DMS79 (cell line): Measurements from ENCODE around the gene PHF2.

Experiments
- DNase-seq: peaks from one replicate; lab custom pipeline; 2025; lab: John Stamatoyannopoulos, UW

Gene PHF2

DNA sequence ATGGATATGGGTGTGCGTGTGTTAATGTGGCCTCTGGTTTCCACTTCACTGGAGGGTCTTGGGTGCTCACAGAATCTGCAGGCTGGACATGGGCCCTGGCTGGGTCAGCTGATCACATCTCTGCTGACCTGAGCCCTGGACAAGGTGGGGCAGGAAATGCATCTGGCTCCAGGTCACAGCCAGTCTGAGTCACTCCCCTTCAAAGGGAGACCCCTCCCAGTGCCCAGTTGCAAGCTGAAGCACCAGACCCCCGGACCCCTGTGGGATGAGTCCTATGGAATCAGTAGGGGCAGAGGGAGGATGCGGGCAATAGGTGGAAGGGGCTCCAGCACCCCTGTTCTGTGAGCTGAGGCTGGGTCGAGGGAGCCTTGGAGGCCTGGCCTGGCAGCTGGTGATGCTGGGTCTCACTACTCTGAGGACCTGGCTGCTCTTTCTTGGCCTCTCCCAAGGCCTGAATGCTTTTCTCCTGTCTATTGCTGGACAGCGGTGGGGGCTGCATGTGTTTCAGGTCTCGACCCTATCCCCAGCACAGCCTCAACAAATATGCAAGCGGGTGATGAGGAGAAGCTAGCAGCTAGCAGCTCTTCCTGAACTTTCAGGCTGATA is 54.5 kb downstream of the PHF2 start:
- no peak for DNase-seq

DNA sequence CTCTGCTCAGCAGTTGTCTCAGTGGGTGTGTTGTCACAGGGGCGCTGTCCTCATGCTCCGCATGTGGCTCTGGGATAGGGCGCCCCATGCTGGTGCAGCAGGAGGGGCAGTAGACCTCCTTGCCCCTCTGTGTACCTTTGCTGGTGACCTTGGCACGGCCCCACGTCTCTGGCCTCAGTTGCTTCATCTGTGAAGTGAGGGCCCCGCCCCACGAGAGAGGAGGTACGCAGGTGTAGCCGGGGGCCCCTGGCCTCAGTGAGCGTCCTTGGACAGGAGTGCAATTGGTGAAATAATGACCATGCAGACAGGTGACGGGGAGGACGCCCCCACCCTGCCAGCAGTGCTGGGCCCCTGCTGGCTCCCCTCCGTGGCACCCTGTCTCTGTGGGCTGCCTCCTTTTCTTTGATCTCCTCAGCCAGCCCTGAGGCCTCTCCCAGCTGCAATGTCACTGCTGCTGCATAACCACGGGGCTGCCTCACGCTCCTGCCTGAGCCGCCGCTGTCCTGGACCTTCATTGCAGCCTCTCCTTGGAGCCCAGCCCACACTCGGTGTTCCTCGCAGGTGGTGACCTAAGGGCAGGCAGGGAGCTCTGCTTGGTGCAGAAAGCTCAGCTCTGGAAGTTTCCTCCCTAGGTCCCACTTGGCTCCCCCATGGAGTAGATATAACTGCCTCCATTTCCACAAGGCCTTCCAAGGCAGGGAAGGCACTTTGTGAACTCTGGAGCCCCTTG is 57.3 kb downstream of the PHF2 start:
- DNase-seq = no peak

DNA sequence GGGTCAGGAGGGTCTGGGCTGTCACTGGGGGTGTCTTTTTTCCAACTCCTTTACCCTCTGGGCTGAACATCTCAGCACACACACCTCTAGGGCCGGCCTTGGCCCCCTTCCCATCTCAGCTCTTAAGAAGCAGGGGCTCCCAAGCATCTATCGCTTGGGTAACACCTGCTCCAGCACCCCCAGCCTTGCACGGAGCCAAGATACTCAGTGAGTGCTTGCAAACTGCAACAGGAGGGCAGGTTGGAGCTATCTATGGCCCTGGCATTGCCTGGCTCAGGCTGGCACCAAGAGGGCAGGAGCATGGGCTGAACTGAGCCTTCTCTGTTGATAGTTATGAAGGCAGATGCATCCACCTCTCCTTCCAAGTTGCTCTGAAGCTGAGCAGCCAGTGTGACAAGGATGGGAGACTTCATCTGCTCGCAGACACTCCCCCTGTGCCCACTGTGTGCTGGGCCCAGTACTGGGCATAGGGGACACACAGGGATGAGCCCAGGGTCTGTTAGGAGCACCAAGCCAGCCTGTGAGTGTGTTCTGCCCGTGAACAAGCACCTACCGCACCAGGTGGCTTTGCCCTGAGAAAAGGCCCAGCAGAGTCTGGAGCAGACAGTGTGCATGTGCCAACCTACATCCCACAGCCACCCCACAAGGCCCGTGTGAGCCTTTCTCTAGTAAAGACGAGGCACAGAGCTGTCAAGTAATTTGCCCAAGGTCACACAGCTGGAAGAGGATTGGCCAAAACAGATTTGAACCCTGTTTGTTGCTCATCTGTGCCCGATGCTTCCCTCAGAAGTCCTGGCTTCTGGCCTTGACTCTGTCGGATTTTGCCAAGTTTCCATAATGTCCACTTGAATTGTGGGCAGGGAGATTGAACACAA is 58.2 kb downstream of the PHF2 start:
- no peak for DNase-seq

- no peak for DNase-seq
Measured at GRCh38 chr9:93635186-93636107, 59.1 kb downstream of the PHF2 start.

- no peak for DNase-seq
Measured at GRCh38 chr9:93636172-93636661, 59.8 kb downstream of the PHF2 start.

DNA sequence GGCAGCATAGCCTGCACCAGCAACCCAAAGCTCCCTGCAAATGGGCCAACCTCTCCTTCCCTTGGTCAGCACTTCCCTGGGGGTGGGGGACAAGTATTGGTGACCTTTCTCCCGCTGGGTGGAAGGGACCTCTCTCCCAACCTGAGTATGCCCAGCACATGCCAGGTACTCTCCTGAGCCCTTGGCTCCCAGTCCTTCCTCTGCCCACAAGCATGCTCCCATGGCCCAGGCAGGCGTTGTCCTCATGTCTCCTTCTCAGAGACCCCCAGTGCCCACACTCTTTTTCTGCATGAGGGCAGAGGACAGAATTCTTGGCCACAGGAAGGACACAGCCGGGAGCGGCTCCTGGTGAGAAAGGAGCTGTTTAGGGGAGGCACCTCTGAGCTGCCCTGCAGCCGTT is 60.3 kb downstream of the PHF2 start:
- no peak for DNase-seq

- no peak for DNase-seq
Measured at GRCh38 chr9:93637886-93638285, 61.5 kb downstream of the PHF2 start.

DNA sequence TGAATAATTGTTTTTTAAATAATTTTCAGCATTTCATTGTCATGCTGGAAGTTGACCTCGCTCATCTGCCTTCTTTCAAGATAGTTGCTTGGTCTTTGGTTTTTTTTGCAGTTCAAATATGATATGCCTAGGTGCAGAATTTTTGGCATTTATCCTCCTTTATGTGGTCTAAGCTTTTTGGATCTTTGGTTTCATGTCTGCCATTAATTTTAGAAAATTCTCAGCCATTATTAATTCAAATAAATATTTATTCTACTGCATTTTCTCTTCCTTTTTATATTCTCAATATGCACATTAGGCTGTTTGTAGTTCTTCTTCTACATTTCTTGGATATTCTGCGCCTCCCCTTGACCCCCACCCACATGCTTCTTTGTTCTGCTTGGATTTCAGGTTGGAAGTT is 63.6 kb downstream of the PHF2 start:
- DNase-seq = no peak

GRCh38 chr9:93642961-93643360 is 66.6 kb downstream of the PHF2 start:
- DNase-seq = no peak

- DNase-seq = no peak
Measured at GRCh38 chr9:93644397-93645088, 68.2 kb downstream of the PHF2 start.

- DNase-seq = no peak
Measured at GRCh38 chr9:93645149-93645889, 68.9 kb downstream of the PHF2 start.

GRCh38 chr9:93645921-93646639 is 69.7 kb downstream of the PHF2 start:
- no peak for DNase-seq

DNA sequence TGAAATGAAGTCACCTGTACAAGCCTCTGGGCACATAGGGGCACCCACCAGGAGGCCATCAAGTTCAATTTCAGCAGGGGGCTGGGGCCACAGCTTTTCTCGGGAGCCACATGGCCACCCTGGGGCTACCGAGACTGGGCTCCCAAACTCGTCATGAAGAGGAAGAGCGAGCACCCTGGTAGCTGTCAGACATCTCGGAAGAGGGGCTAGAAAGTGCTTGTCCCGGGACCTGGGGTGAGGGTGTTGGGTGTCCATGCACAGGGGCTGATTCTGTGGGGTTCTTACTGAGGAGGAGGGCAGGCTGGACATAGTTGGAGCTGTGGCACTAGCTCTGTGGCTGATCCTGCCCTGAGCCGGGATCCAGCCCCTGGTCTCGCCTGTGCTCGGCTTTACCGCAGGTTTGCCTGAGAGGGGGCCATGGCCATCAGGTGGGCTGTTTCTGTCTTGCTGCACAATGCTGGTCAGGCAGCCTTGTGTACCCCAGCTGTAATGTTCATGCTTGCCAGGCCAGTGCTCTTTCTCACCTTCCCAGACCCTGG is 70.3 kb downstream of the PHF2 start:
- DNase-seq = no peak

DNA sequence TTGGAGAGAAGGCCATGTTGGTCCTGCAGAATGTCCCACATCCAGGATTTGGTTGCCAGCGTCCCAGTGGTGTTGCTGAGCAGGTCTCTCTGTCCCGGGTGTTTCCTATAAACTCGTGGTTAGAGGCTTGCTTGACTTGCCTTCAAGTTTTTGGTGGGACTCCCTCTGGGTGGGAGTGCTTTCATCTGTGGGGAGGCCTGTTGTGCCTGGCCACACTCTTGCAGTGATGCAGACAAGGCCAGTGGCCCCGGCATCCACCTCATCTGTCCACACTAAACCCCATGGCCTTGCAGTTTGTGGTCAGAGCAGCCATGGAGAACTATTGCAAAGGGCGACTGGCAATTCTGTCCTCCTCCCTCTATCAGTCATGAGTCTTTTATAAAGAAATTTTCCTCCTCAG is 71.8 kb downstream of the PHF2 start:
- DNase-seq = no peak

GRCh38 chr9:93648836-93649235 is 72.5 kb downstream of the PHF2 start:
- no peak for DNase-seq

GRCh38 chr9:93649610-93650261 is 73.4 kb downstream of the PHF2 start:
- no peak for DNase-seq

GRCh38 chr9:93650448-93650847 is 74.1 kb downstream of the PHF2 start:
- DNase-seq = no peak

- no peak for DNase-seq
Measured at GRCh38 chr9:93651521-93651950, 75.2 kb downstream of the PHF2 start.
